ENCODE data around the gene SMAP1.

Gene SMAP1

DNA sequence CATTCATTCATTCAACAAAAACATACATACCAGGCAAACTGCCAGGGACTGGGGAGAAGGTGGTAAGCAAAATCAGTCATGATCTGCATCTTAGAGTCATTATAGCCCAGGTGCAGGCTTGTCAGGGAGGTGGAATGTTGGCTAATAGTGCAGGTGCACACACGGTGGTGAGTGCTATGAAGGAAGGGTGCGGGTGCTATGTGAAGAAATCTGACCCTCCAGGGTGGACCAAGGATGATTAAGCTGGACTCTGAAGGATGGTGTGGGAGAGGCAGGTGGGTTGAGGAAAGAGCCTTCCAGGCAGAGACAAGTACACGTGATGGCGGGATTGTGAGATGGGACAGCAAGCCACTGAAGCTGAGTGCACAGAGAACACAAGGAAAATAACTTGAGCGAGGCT is 211.8 kb downstream of the SMAP1 start:
- ChIA-PET POLR2A (no interaction called here), CTCF (interaction anchor here (0.9 to 1.4 kb wide), 2 partner anchors 15 to 173 kb away, joined by 3 to 4 read pairs; no protein-coding TSS in a partner anchor)
- Histone ChIP-seq H3K4me3 (ENCODE audit: low read depth, low read length) (no peak overlapping the region), H3K27ac (ENCODE audit: extremely low read depth, low read depth, low read length) (no peak overlapping the region), H3K9me3 (ENCODE audit: control insufficient read depth, insufficient read depth, low read depth, low read length) (no peaks in the 10 kb centered on the region), H3K4me1 (ENCODE audit: control insufficient read depth, insufficient read depth, low read length) (no peaks in the 10 kb centered on the region), H3K36me3 (ENCODE audit: control insufficient read depth in 2 of 2, insufficient read depth in 1 of 2, low read length in 2 of 2) (no peaks in the 10 kb centered on the region)
- TF ChIP-seq HOXD13 (CRISPR knock-in tag; IDR thresholded peaks at IDR 0.05; ENCODE audit: borderline replicate concordance) (no peak), TRIM28 (IDR thresholded peaks at IDR 0.05; ENCODE audit: borderline replicate concordance, low read length) (no peak), TCF7L2 (IDR thresholded peaks at IDR 0.05; ENCODE audit: borderline replicate concordance, low read depth, low read length) (no peak), ZNF174 (tag by site-specific recombination; IDR thresholded peaks at IDR 0.05) (no peak), ZNF133 (tag by site-specific recombination; IDR thresholded peaks at IDR 0.05) (no peak), SETDB1 (IDR thresholded peaks at IDR 0.05; ENCODE audit: insufficient read length, low read length) (no peak), ZNF677 (tag by site-specific recombination; IDR thresholded peaks at IDR 0.05) (no peak), ZNF214 (tag by site-specific recombination; IDR thresholded peaks at IDR 0.05; ENCODE audit: borderline replicate concordance) (no peak), SCRT2 (tag by site-specific recombination; IDR thresholded peaks at IDR 0.05) (no peak), ZNF19 (tag by site-specific recombination; IDR thresholded peaks at IDR 0.05; ENCODE audit: low read depth) (no peak), KLF10 (tag by site-specific recombination; IDR thresholded peaks at IDR 0.05) (no peak), KLF9 (tag by site-specific recombination; IDR thresholded peaks at IDR 0.05; ENCODE audit: low read depth) (no peak), ZNF404 (tag by site-specific recombination; IDR thresholded peaks at IDR 0.05) (no peak)
- TF ChIP-seq, protein P1, sequence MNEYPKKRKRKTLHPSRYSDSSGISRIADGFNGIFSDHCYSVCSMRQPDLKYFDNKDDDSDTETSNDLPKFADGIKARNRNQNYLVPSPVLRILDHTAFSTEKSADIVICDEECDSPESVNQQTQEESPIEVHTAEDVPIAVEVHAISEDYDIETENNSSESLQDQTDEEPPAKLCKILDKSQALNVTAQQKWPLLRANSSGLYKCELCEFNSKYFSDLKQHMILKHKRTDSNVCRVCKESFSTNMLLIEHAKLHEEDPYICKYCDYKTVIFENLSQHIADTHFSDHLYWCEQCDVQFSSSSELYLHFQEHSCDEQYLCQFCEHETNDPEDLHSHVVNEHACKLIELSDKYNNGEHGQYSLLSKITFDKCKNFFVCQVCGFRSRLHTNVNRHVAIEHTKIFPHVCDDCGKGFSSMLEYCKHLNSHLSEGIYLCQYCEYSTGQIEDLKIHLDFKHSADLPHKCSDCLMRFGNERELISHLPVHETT (tag by site-specific recombination; IDR thresholded peaks at IDR 0.05): no peak
- TF ChIP-seq, protein P2, sequence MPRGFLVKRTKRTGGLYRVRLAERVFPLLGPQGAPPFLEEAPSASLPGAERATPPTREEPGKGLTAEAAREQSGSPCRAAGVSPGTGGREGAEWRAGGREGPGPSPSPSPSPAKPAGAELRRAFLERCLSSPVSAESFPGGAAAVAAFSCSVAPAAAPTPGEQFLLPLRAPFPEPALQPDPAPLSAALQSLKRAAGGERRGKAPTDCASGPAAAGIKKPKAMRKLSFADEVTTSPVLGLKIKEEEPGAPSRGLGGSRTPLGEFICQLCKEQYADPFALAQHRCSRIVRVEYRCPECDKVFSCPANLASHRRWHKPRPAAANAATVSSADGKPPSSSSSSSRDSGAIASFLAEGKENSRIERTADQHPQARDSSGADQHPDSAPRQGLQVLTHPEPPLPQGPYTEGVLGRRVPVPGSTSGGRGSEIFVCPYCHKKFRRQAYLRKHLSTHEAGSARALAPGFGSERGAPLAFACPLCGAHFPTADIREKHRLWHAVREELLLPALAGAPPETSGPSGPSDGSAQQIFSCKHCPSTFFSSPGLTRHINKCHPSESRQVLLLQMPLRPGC (tag by site-specific recombination; IDR thresholded peaks at IDR 0.05): no peak
- TF ChIP-seq, protein P3, sequence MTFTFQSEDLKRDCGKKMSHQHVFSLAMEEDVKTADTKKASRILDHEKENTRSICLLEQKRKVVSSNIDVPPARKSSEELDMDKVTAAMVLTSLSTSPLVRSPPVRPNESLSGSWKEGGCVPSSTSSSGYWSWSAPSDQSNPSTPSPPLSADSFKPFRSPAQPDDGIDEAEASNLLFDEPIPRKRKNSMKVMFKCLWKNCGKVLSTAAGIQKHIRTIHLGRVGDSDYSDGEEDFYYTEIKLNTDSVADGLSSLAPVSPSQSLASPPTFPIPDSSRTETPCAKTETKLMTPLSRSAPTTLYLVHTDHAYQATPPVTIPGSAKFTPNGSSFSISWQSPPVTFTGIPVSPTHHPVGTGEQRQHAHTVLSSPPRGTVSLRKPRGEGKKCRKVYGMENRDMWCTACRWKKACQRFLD (tag by site-specific recombination; IDR thresholded peaks at IDR 0.05): no peak
- TF ChIP-seq, protein P4, sequence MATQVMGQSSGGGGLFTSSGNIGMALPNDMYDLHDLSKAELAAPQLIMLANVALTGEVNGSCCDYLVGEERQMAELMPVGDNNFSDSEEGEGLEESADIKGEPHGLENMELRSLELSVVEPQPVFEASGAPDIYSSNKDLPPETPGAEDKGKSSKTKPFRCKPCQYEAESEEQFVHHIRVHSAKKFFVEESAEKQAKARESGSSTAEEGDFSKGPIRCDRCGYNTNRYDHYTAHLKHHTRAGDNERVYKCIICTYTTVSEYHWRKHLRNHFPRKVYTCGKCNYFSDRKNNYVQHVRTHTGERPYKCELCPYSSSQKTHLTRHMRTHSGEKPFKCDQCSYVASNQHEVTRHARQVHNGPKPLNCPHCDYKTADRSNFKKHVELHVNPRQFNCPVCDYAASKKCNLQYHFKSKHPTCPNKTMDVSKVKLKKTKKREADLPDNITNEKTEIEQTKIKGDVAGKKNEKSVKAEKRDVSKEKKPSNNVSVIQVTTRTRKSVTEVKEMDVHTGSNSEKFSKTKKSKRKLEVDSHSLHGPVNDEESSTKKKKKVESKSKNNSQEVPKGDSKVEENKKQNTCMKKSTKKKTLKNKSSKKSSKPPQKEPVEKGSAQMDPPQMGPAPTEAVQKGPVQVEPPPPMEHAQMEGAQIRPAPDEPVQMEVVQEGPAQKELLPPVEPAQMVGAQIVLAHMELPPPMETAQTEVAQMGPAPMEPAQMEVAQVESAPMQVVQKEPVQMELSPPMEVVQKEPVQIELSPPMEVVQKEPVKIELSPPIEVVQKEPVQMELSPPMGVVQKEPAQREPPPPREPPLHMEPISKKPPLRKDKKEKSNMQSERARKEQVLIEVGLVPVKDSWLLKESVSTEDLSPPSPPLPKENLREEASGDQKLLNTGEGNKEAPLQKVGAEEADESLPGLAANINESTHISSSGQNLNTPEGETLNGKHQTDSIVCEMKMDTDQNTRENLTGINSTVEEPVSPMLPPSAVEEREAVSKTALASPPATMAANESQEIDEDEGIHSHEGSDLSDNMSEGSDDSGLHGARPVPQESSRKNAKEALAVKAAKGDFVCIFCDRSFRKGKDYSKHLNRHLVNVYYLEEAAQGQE (tag by site-specific recombination; IDR thresholded peaks at IDR 0.05): no peak
